Activated T-cell treated with anti-CD3 and anti-CD28 coated beads for 48 hours (primary cell): ENCODE results near the gene NAA35.
"Not testable (repeated sequence)": the region's sequence is repeated elsewhere in the genome, so short reads cannot be mapped to it uniquely, and the experiment has no call there.

Experiments used
- DNase-seq: peaks from one replicate; pipeline ENCODE4 v3.0.0-alpha.2; 2020; ENCODE audit warnings: low read depth

The NAA35 gene

DNA sequence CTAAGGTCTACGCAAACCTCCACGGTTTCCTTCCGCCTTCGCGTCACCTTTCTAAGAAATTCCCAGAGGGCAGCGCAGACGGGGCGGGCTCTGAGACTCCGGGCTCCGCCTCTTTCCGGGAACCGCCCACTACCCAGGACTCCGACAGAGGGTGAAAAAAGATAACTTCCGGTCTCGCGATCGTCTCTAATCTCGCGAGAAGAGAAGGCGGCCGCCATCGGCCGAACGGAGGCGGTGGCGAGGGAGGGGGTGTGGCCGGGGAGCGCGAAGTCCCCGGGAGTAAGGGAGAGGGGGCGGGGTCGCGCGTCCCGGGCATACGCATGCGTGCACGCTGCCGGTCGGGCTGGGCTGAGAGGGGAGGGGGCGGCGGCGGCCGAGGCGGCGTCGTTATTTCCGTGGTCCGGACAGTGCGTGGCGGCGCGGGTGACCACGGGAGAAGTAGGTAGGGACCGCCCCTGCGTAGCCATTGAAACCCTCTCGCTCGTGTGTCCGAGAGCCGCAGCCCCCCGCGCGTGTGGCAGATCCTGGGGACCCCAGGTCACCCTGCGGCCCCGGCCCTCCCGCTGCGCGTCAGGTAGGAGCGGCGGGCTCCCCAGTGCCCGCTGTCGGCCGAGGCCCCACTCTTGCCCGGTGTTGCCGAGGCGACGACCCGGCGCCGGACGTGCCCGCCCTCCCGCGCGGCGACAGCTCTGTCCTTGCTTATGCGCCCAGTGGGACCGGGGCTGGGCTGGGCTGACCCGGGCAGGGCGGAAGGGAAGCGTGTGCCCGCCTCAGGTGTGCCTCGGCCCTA lies at the start of gene NAA35:
Gene NAA35 (plus strand): TSS at position 315 of the 790 bp plus-strand sequence. CDS start 1,014 bp downstream, outside the sequence.
- peak; percentile 99 for DNase-seq

DNA sequence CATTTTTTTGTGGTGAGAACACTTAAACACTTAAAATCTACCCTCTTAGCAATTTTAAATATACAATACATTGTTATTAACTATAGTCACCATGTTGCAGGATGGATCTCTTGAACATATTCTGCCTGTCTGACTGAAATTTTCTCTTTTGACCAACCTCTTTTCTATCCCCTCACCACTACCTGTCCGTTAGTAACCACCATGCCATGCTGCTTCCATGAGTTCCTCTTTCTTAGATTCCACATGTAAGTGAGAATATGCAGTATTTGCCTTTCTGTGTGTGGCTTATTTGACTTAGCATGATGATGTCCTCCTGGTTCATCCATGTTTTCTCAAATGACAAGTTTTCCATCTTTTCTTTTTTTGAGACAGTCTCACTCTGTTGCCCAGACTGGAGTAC lies 48.5 kb upstream of the NAA35 start:
- DNase-seq, result no peak

DNA sequence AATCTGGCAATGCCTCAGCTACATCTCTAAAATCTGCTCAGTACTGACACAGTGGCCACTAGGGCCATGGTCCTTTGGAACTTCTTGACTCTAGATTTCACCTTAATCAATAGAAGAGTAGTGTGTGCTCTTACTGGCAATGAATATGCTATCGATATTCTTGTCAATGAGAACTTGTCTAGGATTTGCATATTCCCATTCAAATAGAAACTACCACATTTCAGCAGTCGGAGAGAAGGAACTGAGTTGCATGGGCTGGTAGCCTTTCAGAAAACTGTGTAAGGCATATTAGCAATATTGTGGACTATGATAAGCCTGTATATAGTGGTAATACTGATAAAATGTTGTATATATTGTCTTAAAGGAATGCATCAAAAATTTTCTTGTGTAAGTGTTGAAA lies 45.3 kb upstream of the NAA35 start:
- no peak for DNase-seq

DNA sequence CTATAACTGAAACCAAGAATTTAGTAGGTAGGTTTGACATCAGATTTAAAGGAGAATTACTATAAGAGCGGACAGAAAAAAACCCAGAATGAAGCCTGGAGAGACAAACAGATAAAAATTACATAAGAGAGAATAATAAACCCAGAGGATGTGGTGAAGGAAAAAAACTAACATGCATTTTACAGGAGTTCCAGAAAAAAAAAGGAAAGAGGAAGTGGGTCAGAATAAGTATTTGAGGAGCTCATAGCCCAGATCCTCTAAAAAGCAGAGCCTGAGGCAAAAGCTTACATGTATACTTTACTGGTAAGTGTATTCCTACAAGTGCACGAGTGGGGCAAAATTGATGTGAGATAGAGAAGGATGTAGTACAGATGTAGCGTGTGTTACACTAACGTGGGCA lies 43.1 kb upstream of the NAA35 start:
- no peak for DNase-seq

DNA sequence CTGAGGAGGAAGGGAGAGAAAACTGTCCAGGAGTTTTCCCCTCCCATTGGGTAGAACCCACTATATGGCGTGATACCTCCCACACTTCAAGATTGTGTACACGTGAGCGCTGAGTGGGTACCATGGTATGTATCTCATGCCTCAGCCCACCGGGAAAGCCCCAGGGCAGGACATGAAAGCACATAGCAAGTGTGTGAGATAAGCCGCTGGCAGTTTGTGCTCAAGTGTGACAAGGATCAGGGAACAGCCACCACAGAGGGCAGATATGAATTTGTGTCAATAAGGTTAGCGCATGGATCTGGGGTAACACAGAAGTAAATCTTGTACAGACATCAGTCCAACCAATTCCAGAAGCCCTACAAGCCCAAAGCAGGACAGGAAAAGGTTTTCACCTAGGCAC lies 42.6 kb upstream of the NAA35 start:
- no peak for DNase-seq

DNA sequence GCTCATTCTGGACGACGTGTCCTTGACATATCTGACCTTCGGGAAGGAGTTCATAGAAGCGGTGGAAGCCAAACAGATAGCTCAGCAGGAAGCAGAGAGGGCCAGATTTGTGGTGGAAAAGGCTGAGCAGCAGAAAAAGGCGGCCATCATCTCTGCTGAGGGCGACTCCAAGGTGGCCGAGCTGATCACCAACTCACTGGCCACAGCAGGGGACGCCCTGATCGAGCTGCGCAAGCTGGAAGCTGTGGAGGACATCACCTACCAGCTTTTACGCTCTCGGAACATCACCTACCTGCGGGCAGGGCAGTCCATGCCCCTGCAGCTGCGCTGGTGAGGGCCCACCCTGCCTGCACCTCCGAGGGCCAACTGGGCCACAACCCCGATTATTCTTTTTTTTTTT lies 41.6 kb upstream of the NAA35 start:
- no peak for DNase-seq

DNA sequence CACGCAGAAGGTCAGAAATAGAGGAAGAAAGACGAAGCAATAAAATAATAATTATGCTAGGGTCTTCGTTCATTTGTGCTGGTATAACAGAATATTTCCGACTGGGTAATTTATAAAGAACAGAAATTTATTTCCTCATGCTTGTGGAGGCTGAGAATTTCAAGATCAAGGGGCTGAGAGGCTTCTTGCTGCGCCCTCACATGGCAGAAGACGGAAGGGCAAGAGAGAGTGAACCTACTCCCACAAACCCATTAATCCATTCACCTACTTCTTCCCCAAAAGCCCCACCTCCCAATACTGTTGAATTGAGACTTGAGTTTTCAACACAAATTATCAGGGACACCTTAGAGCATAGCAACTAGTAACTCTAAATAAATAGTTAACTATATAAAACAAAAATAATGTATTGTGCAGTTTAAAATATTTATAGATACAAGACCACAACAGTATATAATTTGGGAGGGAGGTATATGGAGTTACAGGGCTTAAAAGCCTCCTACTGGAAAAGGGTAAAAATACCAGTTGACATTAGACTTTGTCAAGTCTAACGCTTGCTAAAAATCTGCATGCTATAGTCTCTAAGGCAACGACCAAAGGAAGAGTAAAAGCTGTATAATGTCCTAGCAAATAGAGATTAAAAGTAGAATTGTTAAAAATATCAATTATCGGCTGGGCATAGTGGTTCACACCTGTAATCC lies 40.3 kb upstream of the NAA35 start:
- peak; percentile 38 for DNase-seq

DNA sequence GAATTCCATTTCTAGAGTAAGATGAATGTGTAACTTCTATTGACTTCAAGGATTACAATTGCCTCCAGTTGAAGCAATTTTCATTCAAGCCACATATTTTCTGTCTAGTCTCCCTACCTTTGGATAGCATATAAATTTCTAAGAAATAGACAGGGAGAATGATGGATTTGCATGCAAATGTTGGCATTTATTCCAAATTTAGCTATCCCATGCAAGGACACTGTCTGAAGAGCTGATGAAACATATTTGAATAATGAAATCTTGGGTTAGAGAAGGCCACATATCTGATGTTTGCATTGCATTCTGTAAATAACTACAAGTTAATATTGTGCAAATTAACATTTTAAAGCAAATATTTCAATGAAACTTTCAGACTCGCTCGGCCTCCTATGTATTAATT lies 36.0 kb upstream of the NAA35 start:
- DNase-seq, result no peak

DNA sequence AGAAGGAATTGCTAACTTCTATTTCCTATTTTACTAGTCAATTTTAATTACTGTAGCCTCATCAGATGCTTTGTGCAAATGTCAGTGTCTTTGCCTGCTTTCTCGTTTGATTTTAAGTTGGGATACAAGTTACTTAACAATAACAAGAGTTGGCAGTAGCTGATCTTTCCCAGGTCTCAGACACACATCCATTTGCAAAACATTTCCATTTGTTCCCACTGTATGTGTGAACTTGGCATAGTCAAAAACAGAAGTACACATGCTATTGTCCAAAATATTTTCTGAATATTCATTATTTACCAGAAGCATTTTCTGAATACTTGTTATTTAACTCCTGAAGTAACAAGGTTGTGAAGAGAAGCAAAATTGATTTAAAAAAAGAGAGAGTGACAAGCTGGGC lies 35.0 kb upstream of the NAA35 start:
- no peak for DNase-seq

DNA sequence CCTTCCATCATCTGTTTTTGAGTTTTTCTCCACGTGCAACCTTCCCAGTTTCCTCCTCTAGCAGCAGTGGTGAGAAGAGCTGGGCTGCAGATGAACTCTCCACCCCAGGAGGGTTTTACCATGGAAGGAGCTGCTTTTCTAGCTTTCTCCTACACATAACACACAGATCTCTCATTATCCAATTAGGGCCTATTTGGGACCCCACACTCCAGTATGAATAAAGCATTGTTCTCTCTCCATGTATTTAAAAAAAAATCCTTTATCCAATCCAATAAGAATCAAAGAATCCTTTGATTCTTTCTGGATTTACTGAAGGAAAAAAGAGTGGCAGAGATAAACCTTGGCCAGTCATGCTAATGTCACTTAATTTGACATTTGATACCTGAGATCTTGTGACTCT lies 31.6 kb upstream of the NAA35 start:
- DNase-seq, result no peak

DNA sequence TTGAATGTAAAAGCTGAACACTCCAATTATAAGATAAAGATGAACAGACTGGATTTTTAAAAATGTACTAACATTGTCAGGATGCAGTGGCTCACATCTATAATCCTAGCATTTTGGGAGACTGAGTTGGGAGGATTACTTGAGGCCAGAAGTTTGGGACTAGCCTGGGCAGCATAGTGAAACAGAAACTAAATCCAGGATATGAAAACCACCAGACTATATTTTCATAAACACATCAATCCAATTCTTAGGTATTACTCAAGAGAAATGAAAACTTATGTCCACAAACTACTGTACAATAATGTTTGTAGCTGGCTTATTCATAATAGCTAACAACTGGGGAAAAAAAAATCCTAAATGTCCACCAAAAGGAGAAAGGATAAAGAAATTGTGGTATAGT lies 26.8 kb upstream of the NAA35 start:
- no peak for DNase-seq

DNA sequence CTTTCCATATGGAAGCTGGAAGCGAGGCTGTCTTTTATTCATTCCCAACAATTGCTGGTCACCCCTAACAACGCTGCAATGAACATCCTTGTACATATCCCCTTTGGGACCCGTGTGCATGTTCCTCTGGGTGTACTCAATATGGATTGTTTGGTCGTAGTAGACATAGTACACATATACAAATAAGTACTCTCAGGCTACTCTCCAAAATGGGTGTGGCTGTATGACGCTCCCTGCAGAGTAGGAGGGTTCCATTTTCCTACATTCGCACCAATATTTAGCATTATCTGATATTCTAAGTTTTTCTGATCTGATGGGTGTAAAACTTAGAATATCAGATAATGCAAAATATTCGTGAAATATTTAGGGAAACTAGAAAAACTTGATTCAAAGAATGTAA lies 23.2 kb upstream of the NAA35 start:
- no peak for DNase-seq

DNA sequence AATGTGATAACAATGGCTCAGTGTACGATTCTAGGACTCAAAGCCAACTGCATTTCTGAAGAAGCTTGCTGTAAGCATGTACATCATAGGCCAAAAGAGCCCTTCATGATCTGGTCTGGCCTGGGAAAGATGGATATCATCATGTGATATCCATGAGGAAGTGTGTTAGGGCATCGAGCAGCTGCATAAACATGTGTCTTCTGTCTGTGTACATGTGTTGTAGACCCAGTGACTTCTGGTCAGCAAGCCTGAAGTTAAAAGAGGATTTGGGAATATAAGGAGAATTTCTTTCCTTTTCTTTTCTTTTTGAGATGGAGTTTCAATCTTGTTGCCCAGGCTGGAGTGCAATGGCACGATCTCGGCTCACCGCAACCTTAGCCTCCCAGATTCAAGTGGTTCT lies 15.5 kb upstream of the NAA35 start:
- no peak for DNase-seq

DNA sequence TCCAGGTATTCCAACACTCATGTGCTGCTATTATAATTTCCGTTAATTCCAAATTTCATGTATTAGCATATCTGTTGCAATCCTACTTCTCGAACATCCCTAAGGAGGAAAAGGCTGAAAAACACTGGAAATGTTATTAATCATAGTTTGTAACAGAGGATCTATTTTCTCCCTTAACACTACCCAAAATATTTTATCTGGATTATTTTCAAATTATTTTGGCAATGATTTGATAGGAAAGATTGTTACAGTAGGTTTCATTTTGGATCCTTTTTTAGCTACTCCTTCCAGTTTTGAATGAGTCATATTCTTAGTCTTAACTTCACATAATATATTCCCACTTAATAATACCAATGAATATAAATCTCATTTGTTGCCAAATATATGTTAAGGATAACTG lies 13.9 kb upstream of the NAA35 start:
- no peak for DNase-seq

DNA sequence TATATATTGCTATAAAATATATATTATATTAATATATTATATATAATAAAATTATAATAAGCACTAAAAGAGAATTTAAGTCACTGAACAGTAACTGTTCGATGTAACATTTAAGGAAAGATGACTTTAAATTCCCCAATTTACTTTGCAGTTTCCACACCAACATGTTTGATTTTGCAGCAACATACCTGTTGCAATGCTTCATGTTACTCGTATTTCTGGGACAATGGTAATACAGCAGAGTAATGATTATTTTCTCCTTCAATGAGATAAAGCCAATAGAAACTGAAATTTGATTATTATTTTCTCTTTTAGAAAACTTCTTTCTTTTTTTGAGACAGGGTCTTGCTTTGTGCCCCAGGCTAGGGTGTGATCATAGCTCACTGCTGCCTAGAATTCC lies 9.5 kb upstream of the NAA35 start:
- no peak for DNase-seq

DNA sequence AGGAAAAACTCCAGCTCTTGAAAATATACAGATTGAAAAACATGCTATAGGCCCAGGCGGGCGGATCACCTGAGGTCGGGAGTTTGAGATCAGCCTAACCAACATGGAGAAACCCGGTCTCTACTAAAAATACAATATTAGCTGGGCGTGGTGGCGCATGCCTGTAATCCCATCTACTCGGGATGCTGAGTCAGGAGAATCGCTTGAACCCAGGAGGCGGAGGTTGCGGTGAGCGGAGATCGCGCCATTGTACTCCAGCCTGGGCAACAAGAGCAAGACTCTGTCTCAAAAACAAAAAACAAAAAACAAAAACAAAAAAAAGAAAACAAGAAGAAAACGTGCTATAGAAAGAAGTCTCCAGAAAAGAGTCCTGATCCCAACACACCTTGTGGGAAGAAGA lies 5.0 kb upstream of the NAA35 start:
- DNase-seq, result not testable (repeated sequence)

DNA sequence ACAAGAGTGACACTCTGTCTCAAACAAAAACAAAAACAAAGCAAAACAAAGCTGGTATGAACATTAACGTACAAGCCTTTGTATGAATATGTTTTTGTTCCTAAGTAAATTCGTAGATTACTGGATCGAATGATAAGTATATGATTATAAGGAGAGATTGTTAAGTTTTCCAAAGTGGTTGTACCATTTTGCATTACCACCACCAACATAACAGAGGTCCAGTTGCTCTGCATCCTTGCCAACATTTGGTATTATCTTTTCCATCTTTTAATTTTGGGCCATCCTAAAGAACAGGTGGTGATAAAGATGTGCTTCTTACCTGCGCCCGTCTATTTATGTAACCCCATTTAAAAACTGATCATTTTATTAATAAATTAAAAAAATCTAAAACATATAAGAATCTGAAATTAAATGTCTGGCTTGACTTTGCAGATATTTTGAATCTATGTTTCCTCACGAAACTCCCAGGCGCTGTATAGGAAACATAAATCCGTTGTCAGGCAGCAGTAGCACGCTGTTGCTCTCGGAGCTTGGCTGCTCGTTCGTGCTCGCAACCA lies 593 bp upstream of the NAA35 start:
- no peak for DNase-seq

DNA sequence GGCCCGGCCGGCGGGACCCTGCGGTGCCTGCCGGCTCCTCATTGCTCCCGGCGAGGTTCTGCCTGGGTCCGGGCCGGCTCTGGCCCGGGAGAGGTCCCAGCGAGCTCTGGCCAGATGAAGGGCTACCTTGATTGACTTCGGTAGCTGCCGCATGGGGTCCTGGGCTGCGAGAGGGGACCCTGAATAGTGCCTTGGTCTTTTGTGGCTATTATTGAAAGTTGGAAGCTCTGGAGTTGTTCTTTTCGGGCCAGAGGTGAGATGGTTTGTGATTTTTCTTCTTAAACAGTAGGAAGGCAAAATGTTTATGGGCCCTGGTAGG lies 635 bp downstream of the NAA35 start:
- DNase-seq, result no peak

DNA sequence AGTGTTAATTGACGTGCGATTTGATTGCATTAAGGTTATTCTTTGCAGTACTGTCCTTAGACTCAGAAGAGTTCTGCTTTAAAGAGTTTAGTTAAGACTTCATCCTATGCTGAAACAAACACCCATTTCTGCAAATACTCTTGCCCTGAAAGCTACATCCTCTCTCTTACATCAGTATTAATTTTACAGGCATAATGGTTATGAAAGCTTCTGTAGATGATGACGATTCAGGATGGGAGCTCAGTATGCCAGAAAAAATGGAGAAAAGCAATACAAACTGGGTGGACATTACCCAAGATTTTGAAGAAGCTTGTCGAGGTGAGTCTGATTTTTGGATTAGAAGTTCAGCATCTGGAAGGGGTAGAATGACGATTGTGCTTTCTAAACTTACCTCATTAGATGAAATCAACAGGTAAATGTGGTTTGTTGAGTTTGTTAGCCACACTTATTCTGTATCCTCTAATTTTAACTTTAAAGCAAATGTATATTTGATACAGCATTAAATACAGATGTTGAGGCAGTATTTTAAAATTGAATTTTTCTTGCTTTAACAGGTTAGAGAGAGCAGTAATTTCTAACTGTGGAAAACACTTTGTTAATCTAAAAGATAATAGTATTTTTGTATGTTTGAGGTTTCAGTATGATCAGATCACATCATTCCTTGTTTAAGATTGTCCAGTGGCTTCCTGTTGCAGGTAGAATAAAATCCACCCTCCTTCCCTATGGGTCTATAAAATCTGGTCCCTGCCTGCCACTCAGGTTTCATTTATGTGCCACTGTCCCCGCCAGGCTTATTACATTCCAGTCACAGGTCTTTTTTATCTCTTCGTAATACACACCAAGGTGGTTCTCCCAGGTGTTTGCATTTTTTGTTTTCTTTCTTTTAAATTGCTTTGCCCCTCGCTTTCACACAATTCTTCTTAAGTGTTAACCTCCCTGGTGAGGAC lies 1.3 kb downstream of the NAA35 start:
- DNase-seq, result no peak

DNA sequence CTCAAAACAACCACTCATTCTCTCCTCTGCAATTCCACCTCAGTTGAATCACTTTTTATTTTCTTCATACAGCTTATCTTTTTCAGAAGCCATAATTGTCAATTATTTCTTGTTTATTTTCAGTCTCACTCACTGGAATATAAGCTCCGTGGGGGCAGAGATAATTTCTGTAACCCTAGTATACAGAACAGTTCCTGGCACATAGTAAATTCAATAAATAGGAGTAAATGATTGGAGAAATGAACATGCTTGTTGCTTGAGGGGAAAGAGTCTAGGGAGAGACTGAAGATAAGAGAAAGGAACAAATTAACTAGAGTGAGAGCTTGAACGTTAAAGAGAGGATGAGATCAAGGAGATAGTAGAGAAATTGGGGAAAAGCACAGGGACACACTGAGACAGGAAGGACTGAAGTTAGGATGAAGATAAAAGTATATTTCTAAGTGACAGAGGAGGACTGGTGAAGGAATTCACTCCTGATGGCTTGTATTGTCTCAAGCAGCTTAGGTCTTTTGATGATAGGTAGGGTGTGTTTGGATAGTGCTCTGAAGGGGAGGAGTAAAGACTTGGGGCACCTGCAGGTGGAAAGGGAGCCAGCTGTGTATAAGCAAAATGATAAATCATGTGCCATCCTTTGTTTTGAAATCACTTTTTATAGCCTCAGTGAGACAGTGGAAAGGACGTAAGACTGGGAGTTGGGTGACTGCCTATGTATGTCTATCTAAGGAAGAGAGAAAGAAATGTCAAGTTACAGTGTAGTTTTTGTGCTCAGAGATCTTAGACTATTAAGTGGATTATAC lies 2.2 kb downstream of the NAA35 start:
- no peak for DNase-seq

DNA sequence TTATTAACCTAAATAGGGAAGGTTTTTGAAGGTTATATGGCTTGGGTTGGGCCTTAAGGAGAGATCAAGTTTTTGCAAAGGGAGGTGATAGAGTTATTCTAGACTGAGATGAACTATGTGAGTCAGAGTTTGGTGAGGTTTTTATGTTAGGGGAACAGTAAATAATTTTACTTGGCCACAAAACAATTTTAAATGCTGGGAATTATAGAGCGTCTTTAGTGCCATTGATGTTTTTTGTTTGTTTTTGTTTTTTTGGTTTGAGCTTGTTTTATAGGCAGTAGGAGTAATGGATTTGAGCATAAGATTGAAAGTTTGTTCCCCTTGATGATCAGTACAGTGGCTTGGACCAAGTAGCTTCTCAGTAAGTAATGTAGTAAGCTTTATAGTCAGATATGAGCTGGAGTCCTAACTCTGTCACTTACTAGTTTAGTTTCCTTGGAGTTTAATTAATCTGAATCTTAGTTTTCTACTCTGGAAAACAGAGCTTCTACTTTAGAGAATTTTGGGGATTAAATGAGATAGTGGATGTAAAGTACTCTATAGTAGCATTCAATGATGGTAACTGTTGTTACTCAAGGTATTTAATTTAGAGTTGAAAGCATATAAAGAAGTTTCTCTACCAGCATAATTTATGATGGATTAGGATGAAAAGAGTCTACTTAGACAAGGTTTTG lies 2.9 kb downstream of the NAA35 start:
- no peak for DNase-seq
